ENCODE data around the gene ADCY4. TPM values are rescaled to one million over a fixed set of nuclear protein-coding genes. Genes with fewer than 3 reads are reported as not detected.

ADCY4 gene
- total RNA-seq, 1 experiment from 2014 or later = 3.4 TPM

- no peak overlapping the region for H3K27ac Mint-ChIP-seq (ENCODE audit: unreplicated experiment)
Observed at GRCh38 chr14:24338843-24339242, 4.0 kb upstream of the ADCY4 start.

GRCh38 chr14:24337824-24338175, 2.9 kb upstream of the ADCY4 start:
- Mint-ChIP-seq H3K36me3 (ENCODE audit: insufficient read depth, unreplicated experiment) (peaks cover 8% of the 10 kb centered on the region), H3K4me1 (ENCODE audit: low read depth, unreplicated experiment) (peaks cover 21% of the 10 kb centered on the region), H3K27ac (ENCODE audit: unreplicated experiment) (no peak overlapping the region), H3K9me3 (ENCODE audit: low read depth, unreplicated experiment) (no peaks in the 10 kb centered on the region), H3K4me3 (ENCODE audit: low read depth, unreplicated experiment) (no peak overlapping the region), H3K27me3 (ENCODE audit: unreplicated experiment) (no peaks in the 10 kb centered on the region)
- TF ChIP-seq, protein P1, sequence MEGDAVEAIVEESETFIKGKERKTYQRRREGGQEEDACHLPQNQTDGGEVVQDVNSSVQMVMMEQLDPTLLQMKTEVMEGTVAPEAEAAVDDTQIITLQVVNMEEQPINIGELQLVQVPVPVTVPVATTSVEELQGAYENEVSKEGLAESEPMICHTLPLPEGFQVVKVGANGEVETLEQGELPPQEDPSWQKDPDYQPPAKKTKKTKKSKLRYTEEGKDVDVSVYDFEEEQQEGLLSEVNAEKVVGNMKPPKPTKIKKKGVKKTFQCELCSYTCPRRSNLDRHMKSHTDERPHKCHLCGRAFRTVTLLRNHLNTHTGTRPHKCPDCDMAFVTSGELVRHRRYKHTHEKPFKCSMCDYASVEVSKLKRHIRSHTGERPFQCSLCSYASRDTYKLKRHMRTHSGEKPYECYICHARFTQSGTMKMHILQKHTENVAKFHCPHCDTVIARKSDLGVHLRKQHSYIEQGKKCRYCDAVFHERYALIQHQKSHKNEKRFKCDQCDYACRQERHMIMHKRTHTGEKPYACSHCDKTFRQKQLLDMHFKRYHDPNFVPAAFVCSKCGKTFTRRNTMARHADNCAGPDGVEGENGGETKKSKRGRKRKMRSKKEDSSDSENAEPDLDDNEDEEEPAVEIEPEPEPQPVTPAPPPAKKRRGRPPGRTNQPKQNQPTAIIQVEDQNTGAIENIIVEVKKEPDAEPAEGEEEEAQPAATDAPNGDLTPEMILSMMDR (IDR thresholded peaks at IDR 0.05; ENCODE audit: unreplicated experiment) = no peak
- intact Hi-C loops (cut with micrococcal nuclease; ENCODE audit: unreplicated experiment) = no loop called here
- no peak for DNase-seq
- no TSS peak for BruUV-seq (replicated peaks)
- CTCF ChIA-PET = no interaction called here

More at GRCh38 chr14:24338843-24339242, 4.0 kb upstream of the ADCY4 start:
- DNase-seq = no peak
- H3K4me3 Mint-ChIP-seq (ENCODE audit: low read depth, unreplicated experiment) = peak overlapping the region; percentile 77
- TF ChIP-seq, protein P1 (IDR thresholded peaks at IDR 0.05; ENCODE audit: unreplicated experiment) = no peak
- no peaks in the 10 kb centered on the region for H3K27me3 Mint-ChIP-seq (ENCODE audit: unreplicated experiment)
- no peaks in the 10 kb centered on the region for H3K9me3 Mint-ChIP-seq (ENCODE audit: low read depth, unreplicated experiment)
- CTCF ChIA-PET = interaction anchor here (0.8 to 2.1 kb wide), 3 partner anchors 28 to 93 kb away, joined by 3 to 5 read pairs (median 4); partner anchors contain the start of genes CBLN3 and KHNYN
- BruUV-seq (replicated peaks) = no TSS peak
- intact Hi-C loops (cut with micrococcal nuclease; ENCODE audit: unreplicated experiment) = no loop called here
- peaks cover 8% of the 10 kb centered on the region for H3K36me3 Mint-ChIP-seq (ENCODE audit: insufficient read depth, unreplicated experiment)
- H3K4me1 Mint-ChIP-seq (ENCODE audit: low read depth, unreplicated experiment) = peaks cover 17% of the 10 kb centered on the region

- Mint-ChIP-seq H3K4me1 (ENCODE audit: low read depth, unreplicated experiment) (peaks cover 26% of the 10 kb centered on the region), H3K9me3 (ENCODE audit: low read depth, unreplicated experiment) (no peaks in the 10 kb centered on the region), H3K27me3 (ENCODE audit: unreplicated experiment) (no peaks in the 10 kb centered on the region), H3K4me3 (ENCODE audit: low read depth, unreplicated experiment) (no peak overlapping the region), H3K36me3 (ENCODE audit: insufficient read depth, unreplicated experiment) (peaks cover 14% of the 10 kb centered on the region), H3K27ac (ENCODE audit: unreplicated experiment) (no peak overlapping the region)
- TSS peak; percentile 37 for BruUV-seq (replicated peaks)
- DNase-seq = no peak
- TF ChIP-seq, protein P1 (IDR thresholded peaks at IDR 0.05; ENCODE audit: unreplicated experiment) = no peak
- intact Hi-C loops (cut with micrococcal nuclease; ENCODE audit: unreplicated experiment) = no loop called here
- CTCF ChIA-PET = no interaction called here
Observed at GRCh38 chr14:24337144-24337823, 2.4 kb upstream of the ADCY4 start.

DNA sequence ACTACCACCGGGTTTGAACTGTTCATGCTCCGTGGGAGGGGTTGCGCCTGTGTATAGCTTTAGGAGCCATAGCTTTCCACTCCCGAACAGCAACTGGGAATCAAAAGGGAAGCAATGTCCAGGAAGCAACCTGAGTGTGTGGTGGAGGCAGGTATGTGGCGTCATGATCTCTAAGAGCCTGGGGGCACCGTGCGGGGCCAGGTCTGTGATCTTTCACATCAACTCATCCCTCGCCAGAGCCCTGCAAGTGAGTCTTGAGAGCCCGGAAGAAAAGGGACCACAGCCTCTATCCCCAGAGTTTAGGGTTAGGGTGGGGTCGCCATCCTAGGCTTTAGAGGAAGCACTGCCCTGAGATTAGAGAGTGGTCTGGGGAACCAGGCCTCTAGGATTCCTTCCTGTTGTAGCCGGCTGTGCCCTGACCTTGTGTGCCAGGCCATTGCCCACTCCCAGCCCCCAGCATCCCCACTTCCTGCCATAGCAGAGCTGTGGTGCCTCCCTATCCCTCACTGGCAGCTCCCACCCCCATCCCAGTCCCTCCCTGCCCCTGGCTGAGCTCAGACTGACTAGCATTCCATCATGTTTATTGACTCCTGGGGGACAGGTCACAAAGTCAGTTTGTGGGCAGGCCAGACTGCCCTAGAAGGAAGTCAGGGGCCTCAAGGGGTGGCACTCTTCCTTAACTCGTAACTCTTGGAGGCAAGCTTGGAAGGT, 745 bp upstream of the ADCY4 start:
- Mint-ChIP-seq H3K4me1 (ENCODE audit: low read depth, unreplicated experiment) (peaks cover 32% of the 10 kb centered on the region), H3K36me3 (ENCODE audit: insufficient read depth, unreplicated experiment) (peaks cover 16% of the 10 kb centered on the region), H3K27me3 (ENCODE audit: unreplicated experiment) (no peaks in the 10 kb centered on the region), H3K9me3 (ENCODE audit: low read depth, unreplicated experiment) (no peaks in the 10 kb centered on the region), H3K27ac (ENCODE audit: unreplicated experiment) (no peak overlapping the region), H3K4me3 (ENCODE audit: low read depth, unreplicated experiment) (no peak overlapping the region)
- CTCF ChIA-PET = interaction anchor here (0.7 to 2.7 kb wide), 3 partner anchors 31 to 100 kb away, joined by 3 to 22 read pairs (median 8); no protein-coding TSS in a partner anchor
- BruUV-seq (replicated peaks) = no TSS peak
- DNase-seq = no peak
- intact Hi-C loops (cut with micrococcal nuclease; ENCODE audit: unreplicated experiment) = no loop called here
- TF ChIP-seq, protein P1 (IDR thresholded peaks at IDR 0.05; ENCODE audit: unreplicated experiment) = no peak
